Esophagus squamous epithelium (tissue), 5 donors: Measurements from ENCODE around the gene PDGFC. TPM values are rescaled to one million over a fixed set of nuclear protein-coding genes. Genes with fewer than 3 reads are reported as not detected.

Source experiments
- DNase-seq: peaks from one replicate; lab custom pipeline; 2025; lab: John Stamatoyannopoulos, UW
- H3K27ac ChIP-seq, 4 donors: fragments of 200-600 bp; sonication (generic); one replicate each; pipeline ENCODE4 v1.5.1; 2016 to 2019; ENCODE audit warnings: mild to moderate bottlenecking in 1 of 4
- H3K27me3 ChIP-seq, 4 donors: fragments of 200-600 bp; sonication (generic); 1 replicate in 3 of 4; 2 replicates in 1 of 4; pipeline versions ENCODE4 v1.5.1 to v1.6.0; 2017 to 2021; ENCODE audit warnings: antibody characterized with exemption in 1 of 4
- H3K36me3 ChIP-seq, 3 donors: fragments of 200-600 bp; sonication (generic); one replicate each; pipeline ENCODE4 v1.5.1; 2016 to 2019
- H3K4me1 ChIP-seq, 3 donors: fragments of 200-600 bp; sonication (generic); one replicate each; pipeline ENCODE4 v1.5.1; 2017 to 2019
- H3K4me3 ChIP-seq, 4 donors: fragments of 200-600 bp; sonication (generic); 1 replicate in 3 of 4; 2 replicates in 1 of 4; pipeline ENCODE4 v1.5.1; 2016 to 2019; ENCODE audit warnings: mild to moderate bottlenecking in 2 of 4, moderate library complexity in 1 of 4
- H3K9me3 ChIP-seq, 3 donors: fragments of 200-600 bp; sonication (generic); one replicate each; pipeline ENCODE4 v1.5.1; 2016 to 2019
- POLR2A ChIP-seq, 4 donors: fragments of 450-650 bp; IDR thresholded peaks; one replicate each; pipeline ENCODE4 v1.6.1; 2017; ENCODE audit warnings: antibody characterized with exemption in 4 of 4, mild to moderate bottlenecking in 4 of 4, moderate library complexity in 3 of 4
- WGBS, 2 donors: methylation state at CpG; one replicate each; pipeline ENCODE4 v1.1.5; 2018; 5-methylcytosine and 5-hydroxymethylcytosine counted together
- intact Hi-C: fragments of 100-400 bp; cut with DNase I; formaldehyde crosslinking; loops from one replicate; pipeline ENCODE4 v1.15.0; 2022
- total RNA-seq, 4 donors: library from RNA; depleted of rRNA; stranded (reverse); fragments of >200 nt; gene quantifications; one replicate each; pipeline ENCODE4 v1.1.0, GENCODE V29; 2016
- TF ChIP-seq, protein P1 (sequence below), 6 experiments: fragments of 450-650 bp in 4 of 6; fragments of 200-600 bp in 2 of 6; sonication (generic) in 2 of 6; IDR thresholded peaks; one replicate each; pipeline ENCODE4 v1.5.1; 2016 to 2019; ENCODE audit warnings: antibody characterized with exemption in 6 of 6, mild to moderate bottlenecking in 4 of 6, moderate library complexity in 4 of 6
- donor health status: DM: yes; HTN: yes; CAD: no.

PDGFC gene
- total RNA-seq, 4 donors from 2014 or later = 2.9 to 22.1 (median 7.7) TPM

DNA sequence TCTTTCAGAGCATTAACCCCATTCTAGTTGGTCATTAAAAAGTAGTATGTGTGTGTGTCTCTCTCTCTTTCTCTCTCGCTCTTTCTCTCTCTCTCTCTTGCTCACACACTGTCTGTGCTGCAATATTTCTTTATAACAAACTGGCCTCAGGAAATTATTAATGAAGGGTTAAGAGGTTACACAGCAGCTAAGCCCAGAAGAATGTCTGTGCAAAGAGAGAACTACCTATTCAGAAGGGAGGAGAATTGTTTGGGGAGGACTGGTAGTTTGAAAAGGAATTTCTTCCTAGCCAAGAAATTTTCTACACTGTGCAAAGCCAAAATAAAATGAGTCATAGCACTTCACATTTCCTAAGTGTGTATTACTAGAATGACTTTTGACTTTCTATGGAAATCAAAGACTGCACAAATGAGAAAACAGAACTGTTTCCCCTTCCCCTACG is 22.2 kb downstream of the PDGFC start:
- no peak for DNase-seq
- Histone ChIP-seq H3K4me1 (peaks cover 3 to 63% (median 5%) of the 10 kb centered on the region in 3 donors), H3K9me3 (no peaks in the 10 kb centered on the region), H3K4me3 (no peak overlapping the region), H3K27ac (peak overlapping the region in 3 of 4 donors; percentile 53 to 73 (median 69)), H3K36me3 (no peaks in the 10 kb centered on the region), H3K27me3 (no peaks in the 10 kb centered on the region)
- 8 to 16% methylated on average over 2 of the region's 2 CpGs for WGBS, 2 donors
- TF ChIP-seq, protein P1, sequence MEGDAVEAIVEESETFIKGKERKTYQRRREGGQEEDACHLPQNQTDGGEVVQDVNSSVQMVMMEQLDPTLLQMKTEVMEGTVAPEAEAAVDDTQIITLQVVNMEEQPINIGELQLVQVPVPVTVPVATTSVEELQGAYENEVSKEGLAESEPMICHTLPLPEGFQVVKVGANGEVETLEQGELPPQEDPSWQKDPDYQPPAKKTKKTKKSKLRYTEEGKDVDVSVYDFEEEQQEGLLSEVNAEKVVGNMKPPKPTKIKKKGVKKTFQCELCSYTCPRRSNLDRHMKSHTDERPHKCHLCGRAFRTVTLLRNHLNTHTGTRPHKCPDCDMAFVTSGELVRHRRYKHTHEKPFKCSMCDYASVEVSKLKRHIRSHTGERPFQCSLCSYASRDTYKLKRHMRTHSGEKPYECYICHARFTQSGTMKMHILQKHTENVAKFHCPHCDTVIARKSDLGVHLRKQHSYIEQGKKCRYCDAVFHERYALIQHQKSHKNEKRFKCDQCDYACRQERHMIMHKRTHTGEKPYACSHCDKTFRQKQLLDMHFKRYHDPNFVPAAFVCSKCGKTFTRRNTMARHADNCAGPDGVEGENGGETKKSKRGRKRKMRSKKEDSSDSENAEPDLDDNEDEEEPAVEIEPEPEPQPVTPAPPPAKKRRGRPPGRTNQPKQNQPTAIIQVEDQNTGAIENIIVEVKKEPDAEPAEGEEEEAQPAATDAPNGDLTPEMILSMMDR (IDR thresholded peaks at IDR 0.05) = no peak
- no peak for TF ChIP-seq POLR2A (IDR thresholded peaks at IDR 0.05)
- intact Hi-C loops = no loop called here

DNA sequence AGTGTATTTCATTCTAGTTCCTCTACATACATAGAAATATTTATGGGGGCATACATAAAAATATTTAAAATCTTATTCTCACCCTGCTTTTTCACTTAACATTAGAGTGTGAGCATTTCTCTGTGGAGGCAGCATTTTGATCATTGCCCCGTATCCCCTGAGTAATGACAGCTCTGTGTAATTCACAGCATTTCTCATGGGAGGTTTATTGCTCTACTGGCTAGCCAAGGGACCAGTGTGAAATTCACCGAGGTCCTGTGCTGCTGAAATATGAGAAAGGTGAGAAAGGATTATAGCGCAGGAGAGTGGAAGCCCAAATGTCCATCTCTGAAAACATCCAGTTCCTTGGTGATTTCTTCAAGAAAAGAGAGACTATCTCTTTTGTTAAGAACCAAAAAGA is 22.9 kb downstream of the PDGFC start:
- no peak for TF ChIP-seq POLR2A (IDR thresholded peaks at IDR 0.05)
- TF ChIP-seq, protein P1 (IDR thresholded peaks at IDR 0.05) = no peak
- H3K4me1 ChIP-seq = peaks cover 3 to 63% (median 5%) of the 10 kb centered on the region in 3 donors
- H3K27ac ChIP-seq = peak overlapping the region in 3 of 4 donors; percentile 39 to 53 (median 50)
- no peaks in the 10 kb centered on the region for H3K9me3 ChIP-seq
- no peaks in the 10 kb centered on the region for H3K36me3 ChIP-seq
- intact Hi-C loops = no loop called here
- DNase-seq = no peak
- WGBS, 2 donors = 59 to 65% methylated on average over 3 of the region's 3 CpGs
- no peaks in the 10 kb centered on the region for H3K27me3 ChIP-seq
- H3K4me3 ChIP-seq = no peak overlapping the region

DNA sequence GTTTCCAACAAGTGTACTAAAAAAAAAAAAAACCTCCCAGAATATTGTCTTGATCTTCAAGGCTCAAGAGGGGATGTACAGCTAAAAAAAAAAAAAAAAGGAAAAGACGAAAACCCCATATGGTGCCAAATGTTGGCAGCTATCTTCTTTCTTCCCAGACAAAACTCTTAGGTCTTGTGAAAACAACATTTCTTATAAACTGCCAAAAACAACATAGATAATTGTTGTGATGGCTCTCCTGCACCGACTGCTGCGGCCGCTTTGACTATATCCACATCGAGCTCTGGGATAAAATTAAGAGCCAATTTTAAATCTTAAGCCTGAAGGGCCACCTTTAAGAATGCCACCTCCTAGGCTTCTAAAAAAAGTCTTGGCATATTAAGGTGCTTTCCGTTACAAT is 23.5 kb downstream of the PDGFC start:
- peaks cover 6 to 67% (median 9%) of the 10 kb centered on the region in 3 donors for H3K4me1 ChIP-seq
- peak overlapping the region in 2 of 4 donors; percentile 39 to 53 for H3K27ac ChIP-seq

DNA sequence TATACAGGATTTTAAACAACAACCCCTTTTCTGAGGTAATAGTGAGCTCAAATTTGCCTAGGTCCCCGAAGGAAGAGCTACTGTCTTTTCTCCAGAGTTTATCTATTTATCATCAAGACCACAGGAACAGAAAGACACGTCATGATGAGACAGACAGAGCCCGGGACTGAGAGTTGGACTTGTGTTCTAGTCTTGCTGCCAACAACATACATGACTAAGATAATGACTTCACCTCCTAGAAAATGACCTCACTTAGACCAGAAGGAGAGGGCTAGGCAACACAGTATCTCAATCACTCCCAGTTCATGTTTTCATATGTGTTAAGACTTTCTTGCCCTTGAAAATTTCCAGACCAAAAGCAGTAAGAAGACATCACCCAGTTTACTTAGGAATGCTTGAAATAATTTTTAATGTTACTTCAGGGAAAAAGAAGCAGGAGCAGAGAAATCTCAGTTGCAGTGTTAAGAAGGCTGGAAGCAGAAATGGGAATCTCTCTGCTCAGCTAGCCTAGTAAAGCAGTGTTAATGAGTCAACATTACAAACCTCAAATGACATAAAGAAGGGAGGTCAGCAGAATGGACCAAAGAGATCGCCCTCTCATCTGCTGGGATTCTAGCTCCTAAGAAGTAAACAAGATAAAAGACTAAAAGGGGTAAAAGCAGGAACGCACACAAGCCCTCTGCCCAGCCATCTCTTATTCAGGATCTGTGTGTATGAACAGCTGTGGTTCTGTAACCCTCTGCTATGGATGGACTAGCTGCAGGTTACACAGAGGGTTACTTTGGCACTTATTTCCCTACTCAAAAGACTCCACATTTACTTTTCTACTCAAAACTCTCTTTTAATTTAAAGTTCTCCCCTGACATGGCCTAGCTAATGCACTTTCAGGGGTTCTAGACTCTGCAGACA is 24.8 kb downstream of the PDGFC start:
- intact Hi-C loops = no loop called here
- WGBS, 2 donors = 30 to 34% methylated on average over 5 of the region's 5 CpGs
- Histone ChIP-seq H3K27me3 (no peaks in the 10 kb centered on the region), H3K9me3 (no peaks in the 10 kb centered on the region), H3K4me3 (no peak overlapping the region), H3K36me3 (no peaks in the 10 kb centered on the region), H3K4me1 (peaks cover 8 to 68% (median 9%) of the 10 kb centered on the region in 3 donors), H3K27ac (peak overlapping the region; percentile 15 to 73 (median 66))
- TF ChIP-seq, protein P1 (IDR thresholded peaks at IDR 0.05) = no peak
- no peak for TF ChIP-seq POLR2A (IDR thresholded peaks at IDR 0.05)
- DNase-seq = no peak

More for the DNA sequence above, 23.5 kb downstream of the PDGFC start:
- TF ChIP-seq, protein P1 (IDR thresholded peaks at IDR 0.05) = no peak
- no peak for TF ChIP-seq POLR2A (IDR thresholded peaks at IDR 0.05)
- Histone ChIP-seq H3K27me3 (no peaks in the 10 kb centered on the region), H3K9me3 (no peaks in the 10 kb centered on the region), H3K36me3 (no peaks in the 10 kb centered on the region), H3K4me3 (no peak overlapping the region)
- 53 to 62% methylated on average over 6 of the region's 6 CpGs for WGBS, 2 donors
- no peak for DNase-seq
- intact Hi-C loops = no loop called here

DNA sequence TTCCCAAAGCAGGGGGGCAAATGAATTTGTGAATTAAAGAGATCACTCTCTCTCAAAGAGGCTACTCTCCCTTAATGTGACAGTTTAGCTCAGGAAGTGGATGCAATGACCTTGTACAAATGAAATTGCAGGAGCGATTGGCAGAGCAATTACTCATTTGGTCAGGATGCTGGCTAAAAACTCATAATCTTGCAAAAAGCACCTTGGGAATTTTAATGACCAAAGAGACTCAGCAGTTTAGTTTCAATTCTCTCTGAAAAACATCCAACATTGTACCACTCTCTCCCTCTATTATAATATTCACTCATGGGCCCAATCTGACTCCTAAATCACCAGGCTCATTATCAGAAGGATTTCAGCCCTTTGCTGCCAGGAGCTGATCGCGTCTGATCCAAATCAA is 26.1 kb downstream of the PDGFC start:
- H3K4me1 ChIP-seq = peaks cover 9 to 71% (median 11%) of the 10 kb centered on the region in 3 donors
- TF ChIP-seq, protein P1 (IDR thresholded peaks at IDR 0.05) = no peak
- TF ChIP-seq POLR2A (IDR thresholded peaks at IDR 0.05) = no peak
- intact Hi-C loops = no loop called here

More for the DNA sequence above, 26.1 kb downstream of the PDGFC start:
- no peaks in the 10 kb centered on the region for H3K9me3 ChIP-seq
- DNase-seq = no peak
- peak overlapping the region in 3 of 4 donors; percentile 66 to 70 (median 67) for H3K27ac ChIP-seq
- H3K27me3 ChIP-seq = no peaks in the 10 kb centered on the region
- H3K4me3 ChIP-seq = no peak overlapping the region
- WGBS, 2 donors = 35 to 43% methylated on average over 3 of the region's 3 CpGs
- H3K36me3 ChIP-seq = no peaks in the 10 kb centered on the region
